ENCODE measurements around the gene ARMC9. TPM values are rescaled to one million over a fixed set of nuclear protein-coding genes. Genes with fewer than 3 reads are reported as not detected.

Gene ARMC9
- total and polyA plus RNA-seq, 2 donors (not counting 3 experiments of a cell fraction or from before 2014, with no cell fraction given): 16.4 to 24.2 TPM

- DNase-seq (ENCODE audit: low read depth, low spot score) (no peak), FAIRE-seq (no peak)
- H3K27me3 ChIP-seq (ENCODE audit: control insufficient read depth in 2 of 2, insufficient read depth in 2 of 2, low read length in 2 of 2): no peaks in the 10 kb centered on the region
- no peak overlapping the region for H3K9ac ChIP-seq (replicated peaks; ENCODE audit: extremely low read depth, insufficient read depth, low read length)
- H3K4me2 ChIP-seq (ENCODE audit: insufficient read depth, low read length): no peak overlapping the region
- H3K4me1 ChIP-seq (ENCODE audit: control insufficient read depth, extremely low read depth, insufficient read depth, low read length): peaks cover 10% of the 10 kb centered on the region
- no peak overlapping the region for H3K27ac ChIP-seq (ENCODE audit: insufficient read depth, low read depth, low read length)
- dilution Hi-C loops (cut with MboI; ENCODE audit: extremely low pct_ligation_motif_present, low sequenced_read_pairs) (no loop called here), intact Hi-C loops (cut with micrococcal nuclease) (no loop called here)
- TF ChIP-seq FOS (IDR thresholded peaks at IDR 0.05; ENCODE audit: borderline replicate concordance, insufficient read depth, low read length): no peak
- TF ChIP-seq GATA2 (IDR thresholded peaks at IDR 0.05; ENCODE audit: insufficient read depth, insufficient read length, low read depth, low read length): no peak
- no peak for TF ChIP-seq EZH2 (IDR thresholded peaks at IDR 0.05; ENCODE audit: borderline replicate concordance, low read depth, low read length, severe bottlenecking)
- TF ChIP-seq CTCF (IDR thresholded peaks at IDR 0.05; ENCODE audit: extremely low read depth in 1 of 2, insufficient read depth in 1 of 2, low read depth in 1 of 2, low read length in 2 of 2): no peak
- no peaks in the 10 kb centered on the region for H4K20me1 ChIP-seq (replicated peaks; ENCODE audit: control insufficient read depth, extremely low read depth, insufficient read depth, low read length)
- no peaks in the 10 kb centered on the region for H3K79me2 ChIP-seq (ENCODE audit: control insufficient read depth, insufficient read depth, low read length)
- CTCF ChIA-PET: interaction anchor here (0.6 to 2.2 kb wide), 5 partner anchors 18 to 82 kb away, joined by 3 to 7 read pairs (median 4); no protein-coding TSS in a partner anchor
- no peak overlapping the region for H3K4me3 ChIP-seq (replicated peaks in 1 of 3; ENCODE audit: insufficient read depth in 1 of 3, low read depth in 1 of 3, low read length in 3 of 3)
- no peaks in the 10 kb centered on the region for H3K9me1 ChIP-seq (replicated peaks; ENCODE audit: control insufficient read depth, extremely low read depth, insufficient read depth, low read length)
- H2AFZ ChIP-seq (ENCODE audit: low read depth, low read length): no peak overlapping the region
- BruUV-seq (replicated peaks): no TSS peak
- no peaks in the 10 kb centered on the region for H3K9me3 ChIP-seq (replicated peaks; ENCODE audit: control insufficient read depth, insufficient read depth, low read length)
- no peaks in the 10 kb centered on the region for H3K36me3 ChIP-seq (ENCODE audit: control insufficient read depth in 2 of 2, extremely low read depth in 1 of 2, insufficient read depth in 2 of 2, low read length in 2 of 2)
- POLR2A ChIA-PET: no interaction called here
Measured at GRCh38 chr2:231369580-231370428, 171.4 kb downstream of the ARMC9 start.

All from endothelial cell of umbilical vein (primary cell).